Activated B cell treated with CpG ODN at 0.5 μM for 24 hours (primary cell): ENCODE measurements around the gene PRRC2B. TPM values are rescaled to one million over a fixed set of nuclear protein-coding genes. Genes with fewer than 3 reads are reported as not detected.

ENCODE experiments used
- ATAC-seq: fragments of 200-7000 bp; cut with Tn5 transposase; one replicate; pipeline ENCODE4 v1.10.0; 2021; ENCODE audit warnings: low read depth, mild to moderate bottlenecking, moderate library complexity
- CTCF ChIA-PET: fragments of 350-600 bp; sonication (Branson Sonifier 250); formaldehyde crosslinking; loops from one replicate; lab custom pipeline; 2021; ENCODE audit warnings: antibody characterized with exemption; lab: Charles Lee
- POLR2A ChIA-PET: fragments of 350-600 bp; sonication (Branson Sonifier 250); formaldehyde crosslinking; loops from one replicate; lab custom pipeline; 2021; ENCODE audit warnings: antibody characterized with exemption; lab: Charles Lee
- DNase-seq: peaks from one replicate; pipeline ENCODE4 v3.0.0; 2022
- H3K27ac Mint-ChIP-seq: one replicate; pipeline ENCODE4 v1.8.0; 2020; ENCODE audit warnings: mixed read lengths
- H3K27me3 Mint-ChIP-seq: one replicate; pipeline ENCODE4 v1.8.0; 2021; ENCODE audit warnings: mixed read lengths
- H3K36me3 Mint-ChIP-seq: one replicate; pipeline ENCODE4 v1.8.0; 2021; ENCODE audit warnings: low read depth, mixed read lengths
- H3K4me1 Mint-ChIP-seq: one replicate; pipeline ENCODE4 v1.8.0; 2021; ENCODE audit warnings: mixed read lengths
- H3K4me3 Mint-ChIP-seq: one replicate; pipeline ENCODE4 v1.8.0; 2020; ENCODE audit warnings: mild to moderate bottlenecking, mixed read lengths
- H3K9me3 Mint-ChIP-seq: one replicate; pipeline ENCODE4 v1.8.0; 2020; ENCODE audit warnings: mixed read lengths
- CTCF ChIP-seq: fragments of 200-600 bp; IDR thresholded peaks from one replicate; pipeline ENCODE4 v1.8.0; 2022; ENCODE audit warnings: antibody characterized with exemption, mild to moderate bottlenecking
- intact Hi-C: fragments of 100-400 bp; cut with micrococcal nuclease; formaldehyde crosslinking; loops from one replicate; pipeline ENCODE4 v1.15.1; 2024
- total RNA-seq: library from RNA; stranded (reverse); gene quantifications from 2 replicates; pipeline ENCODE4 v1.2.3, GENCODE V29; 2022

Gene PRRC2B
- total RNA-seq, 1 donor from 2014 or later, result 206 TPM

GRCh38 chr9:131523086-131523388 is 129.2 kb downstream of the PRRC2B start:
- intact Hi-C loops, result no loop called here
- no peak overlapping the region for H3K27ac Mint-ChIP-seq
- H3K36me3 Mint-ChIP-seq, result peaks cover 85% of the 10 kb centered on the region
- CTCF ChIA-PET, result no interaction called here
- no peaks in the 10 kb centered on the region for H3K9me3 Mint-ChIP-seq
- DNase-seq, result no peak
- POLR2A ChIA-PET, result interaction anchor here (0.6 kb wide), 1 partner anchor 396 kb away, joined by 4 read pairs; no protein-coding TSS in a partner anchor
- no peak for TF ChIP-seq CTCF
- no peak for ATAC-seq
- no peaks in the 10 kb centered on the region for H3K27me3 Mint-ChIP-seq
- no peaks in the 10 kb centered on the region for H3K4me1 Mint-ChIP-seq
- H3K4me3 Mint-ChIP-seq, result no peak overlapping the region

- Mint-ChIP-seq H3K36me3 (peaks cover 85% of the 10 kb centered on the region), H3K4me1 (no peaks in the 10 kb centered on the region), H3K27ac (no peak overlapping the region), H3K4me3 (no peak overlapping the region), H3K27me3 (no peaks in the 10 kb centered on the region), H3K9me3 (no peaks in the 10 kb centered on the region)
- intact Hi-C loops, result no loop called here
- ChIA-PET CTCF (no interaction called here), POLR2A (no interaction called here)
- DNase-seq, result no peak
- no peak for TF ChIP-seq CTCF
- ATAC-seq, result no peak
Measured at GRCh38 chr9:131523451-131524435, 129.9 kb downstream of the PRRC2B start.

GRCh38 chr9:131524665-131525315 is 130.9 kb downstream of the PRRC2B start:
- no peak overlapping the region for H3K27ac Mint-ChIP-seq
- peaks cover 82% of the 10 kb centered on the region for H3K36me3 Mint-ChIP-seq
- POLR2A ChIA-PET, result no interaction called here

GRCh38 chr9:131525643-131526565 is 132.0 kb downstream of the PRRC2B start:
- Mint-ChIP-seq H3K4me3 (no peak overlapping the region), H3K9me3 (no peaks in the 10 kb centered on the region)

More at GRCh38 chr9:131524665-131525315, 130.9 kb downstream of the PRRC2B start:
- Mint-ChIP-seq H3K4me3 (no peak overlapping the region), H3K27me3 (no peaks in the 10 kb centered on the region), H3K9me3 (no peaks in the 10 kb centered on the region), H3K4me1 (peaks cover under 1% of the 10 kb centered on the region)
- intact Hi-C loops, result no loop called here
- DNase-seq (no peak), ATAC-seq (no peak)
- CTCF ChIA-PET, result no interaction called here
- TF ChIP-seq CTCF, result no peak

More at GRCh38 chr9:131525643-131526565, 132.0 kb downstream of the PRRC2B start:
- POLR2A ChIA-PET, result interaction anchor here (0.6 kb wide), 1 partner anchor 9 kb away, joined by 3 read pairs; no protein-coding TSS in a partner anchor
- H3K27ac Mint-ChIP-seq, result no peak overlapping the region
- CTCF ChIA-PET, result no interaction called here
- ATAC-seq (no peak), DNase-seq (no peak)
- TF ChIP-seq CTCF, result no peak
- intact Hi-C loops, result no loop called here
- H3K4me1 Mint-ChIP-seq, result peaks cover 9% of the 10 kb centered on the region
- H3K27me3 Mint-ChIP-seq, result no peaks in the 10 kb centered on the region
- peaks cover 75% of the 10 kb centered on the region for H3K36me3 Mint-ChIP-seq
